GM12865 (cell line): ENCODE results near the gene PLS3.

Experiments
- DNase-seq: peaks from one replicate; pipeline ENCODE4 v3.0.0; 2010; ENCODE audit warnings: low read depth
- H3K4me3 ChIP-seq: 2 replicates; pipeline ENCODE4 v1.5.1; 2011; ENCODE audit warnings: mild to moderate bottlenecking, low read depth, low read length, control low read depth
- CTCF ChIP-seq: IDR thresholded peaks from 2 replicates; pipeline ENCODE4 v1.5.1; 2011; ENCODE audit warnings: low read length, control low read depth, low read depth, inconsistent platforms; ENCODE audit not compliant: insufficient read depth; ENCODE audit errors: missing control alignments

PLS3 gene

GRCh38 chrX:115565888-115566287, 4.9 kb downstream of the PLS3 start:
- no peak overlapping the region for H3K4me3 ChIP-seq
- TF ChIP-seq CTCF, result no peak
- no peak for DNase-seq

GRCh38 chrX:115571712-115572111, 10.7 kb downstream of the PLS3 start:
- no peak for TF ChIP-seq CTCF
- no peak overlapping the region for H3K4me3 ChIP-seq
- no peak for DNase-seq

GRCh38 chrX:115573185-115573584, 12.2 kb downstream of the PLS3 start:
- TF ChIP-seq CTCF, result no peak
- H3K4me3 ChIP-seq, result no peak overlapping the region
- DNase-seq, result no peak

- H3K4me3 ChIP-seq, result no peak overlapping the region
- TF ChIP-seq CTCF, result no peak
- DNase-seq, result no peak
Measured at GRCh38 chrX:115576676-115577075, 15.7 kb downstream of the PLS3 start.

- H3K4me3 ChIP-seq, result no peak overlapping the region
- DNase-seq, result no peak
- no peak for TF ChIP-seq CTCF
Measured at GRCh38 chrX:115579327-115579726, 18.4 kb downstream of the PLS3 start.

- no peak for DNase-seq
- no peak overlapping the region for H3K4me3 ChIP-seq
- no peak for TF ChIP-seq CTCF
Measured at GRCh38 chrX:115579786-115580294, 18.9 kb downstream of the PLS3 start.
